ENCODE measurements around the gene NETO1. TPM values are rescaled to one million over a fixed set of nuclear protein-coding genes. Genes with fewer than 3 reads are reported as not detected.
A peak's percentile ranks its signal among the peaks of the same experiment; 100 is the strongest.

NETO1 gene
- polyA plus RNA-seq, 1 of the 3 experiments (the other 2 are of a cell fraction) = not detected

DNA sequence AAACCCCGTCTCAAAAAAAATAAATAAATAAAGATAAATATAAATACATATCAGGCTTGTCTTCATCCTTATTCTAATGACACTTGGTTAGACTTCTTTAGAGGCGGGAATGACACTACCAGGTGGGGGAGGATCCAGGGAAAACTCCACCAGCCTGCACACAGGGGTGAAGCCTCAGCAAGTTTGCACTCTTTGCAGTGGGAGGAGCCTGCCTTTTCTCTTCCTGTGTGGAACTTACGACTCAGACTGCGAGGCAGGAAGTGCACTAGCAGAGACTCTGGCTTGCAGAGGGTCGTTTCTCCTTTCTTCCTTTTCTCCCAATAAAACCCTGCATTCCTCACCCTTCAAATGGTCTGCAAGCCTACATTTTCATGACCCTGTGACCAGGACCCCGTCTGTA, 170.1 kb downstream of the NETO1 start:
- WGBS (ENCODE audit: low lambda C conversion rate) = 50% methylated on average over 6 of the region's 6 CpGs
- ChIA-PET POLR2A (no interaction called here), CTCF (no interaction called here)
- Histone ChIP-seq H3K4me2 (no peak overlapping the region), H3K36me3 (replicated peaks in 1 of 2; ENCODE audit: control insufficient read depth in 1 of 2, insufficient read depth in 2 of 2, low read length in 1 of 2) (no peaks in the 10 kb centered on the region), H3K79me2 (ENCODE audit: insufficient read depth) (no peaks in the 10 kb centered on the region), H3K4me1 (ENCODE audit: control insufficient read depth in 1 of 2, insufficient read depth in 2 of 2, low read depth in 1 of 2, low read length in 1 of 2) (peaks cover 0 to under 1% of the 10 kb centered on the region in 2 experiments; a peak in 1 of 4 replicates), H3K27ac (ENCODE audit: low read depth in 2 of 2, low read length in 1 of 2) (no peak overlapping the region), H3F3A (replicated peaks; ENCODE audit: insufficient read depth) (no peaks in the 10 kb centered on the region), H3K27me3 (ENCODE audit: insufficient read depth) (no peaks in the 10 kb centered on the region), H3K4me3 (ENCODE audit: low read depth in 2 of 2, low read length in 1 of 2) (no peak overlapping the region), H4K20me1 (ENCODE audit: insufficient read depth) (no peaks in the 10 kb centered on the region), H3K9me3 (no peaks in the 10 kb centered on the region), H2AFZ (ENCODE audit: low read depth) (peak overlapping the region; percentile 47; the same call in 1 of the 2 replicates), H3K9ac (no peak overlapping the region), H3K9me2 (no peaks in the 10 kb centered on the region)
- DNase-seq = no peak
- TF ChIP-seq REST (IDR thresholded peaks at IDR 0.05; ENCODE audit: low read depth, low read length) (no peak), TCF12 (IDR thresholded peaks at IDR 0.05) (no peak), TAF1 (IDR thresholded peaks at IDR 0.05; ENCODE audit: borderline replicate concordance, low read depth, low read length) (no peak), USF2 (IDR thresholded peaks at IDR 0.05; ENCODE audit: borderline replicate concordance, low read depth, low read length) (no peak), MEF2A (IDR thresholded peaks at IDR 0.05; ENCODE audit: borderline replicate concordance, low read depth) (no peak), FOXJ3 (CRISPR knock-in tag; IDR thresholded peaks at IDR 0.05) (no peak), YY1 (IDR thresholded peaks at IDR 0.05; ENCODE audit: low read depth) (no peak), RAD21 (IDR thresholded peaks at IDR 0.05; ENCODE audit: low read length) (no peak), GABPA (IDR thresholded peaks at IDR 0.05; ENCODE audit: low read depth) (no peak), IRF3 (IDR thresholded peaks at IDR 0.05; ENCODE audit: low read depth, low read length) (no peak), PBX3 (IDR thresholded peaks at IDR 0.05) (no peak), EP300 (IDR thresholded peaks at IDR 0.05; ENCODE audit: borderline replicate concordance in 1 of 2, low read depth in 1 of 2, low read length in 1 of 2) (no peak), NRF1 (IDR thresholded peaks at IDR 0.05; ENCODE audit: low read depth, low read length) (no peak), RCOR1 (IDR thresholded peaks at IDR 0.05; ENCODE audit: low read length) (no peak), FOSL2 (IDR thresholded peaks at IDR 0.05; ENCODE audit: borderline replicate concordance, low read depth) (no peak), ELF1 (IDR thresholded peaks at IDR 0.05) (no peak), RFX5 (IDR thresholded peaks at IDR 0.05; ENCODE audit: low read length) (no peak), MXI1 (IDR thresholded peaks at IDR 0.05; ENCODE audit: low read depth, low read length) (no peak)
- TF ChIP-seq, protein P1, sequence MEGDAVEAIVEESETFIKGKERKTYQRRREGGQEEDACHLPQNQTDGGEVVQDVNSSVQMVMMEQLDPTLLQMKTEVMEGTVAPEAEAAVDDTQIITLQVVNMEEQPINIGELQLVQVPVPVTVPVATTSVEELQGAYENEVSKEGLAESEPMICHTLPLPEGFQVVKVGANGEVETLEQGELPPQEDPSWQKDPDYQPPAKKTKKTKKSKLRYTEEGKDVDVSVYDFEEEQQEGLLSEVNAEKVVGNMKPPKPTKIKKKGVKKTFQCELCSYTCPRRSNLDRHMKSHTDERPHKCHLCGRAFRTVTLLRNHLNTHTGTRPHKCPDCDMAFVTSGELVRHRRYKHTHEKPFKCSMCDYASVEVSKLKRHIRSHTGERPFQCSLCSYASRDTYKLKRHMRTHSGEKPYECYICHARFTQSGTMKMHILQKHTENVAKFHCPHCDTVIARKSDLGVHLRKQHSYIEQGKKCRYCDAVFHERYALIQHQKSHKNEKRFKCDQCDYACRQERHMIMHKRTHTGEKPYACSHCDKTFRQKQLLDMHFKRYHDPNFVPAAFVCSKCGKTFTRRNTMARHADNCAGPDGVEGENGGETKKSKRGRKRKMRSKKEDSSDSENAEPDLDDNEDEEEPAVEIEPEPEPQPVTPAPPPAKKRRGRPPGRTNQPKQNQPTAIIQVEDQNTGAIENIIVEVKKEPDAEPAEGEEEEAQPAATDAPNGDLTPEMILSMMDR (IDR thresholded peaks at IDR 0.05) = no peak
- TF ChIP-seq, protein P2, sequence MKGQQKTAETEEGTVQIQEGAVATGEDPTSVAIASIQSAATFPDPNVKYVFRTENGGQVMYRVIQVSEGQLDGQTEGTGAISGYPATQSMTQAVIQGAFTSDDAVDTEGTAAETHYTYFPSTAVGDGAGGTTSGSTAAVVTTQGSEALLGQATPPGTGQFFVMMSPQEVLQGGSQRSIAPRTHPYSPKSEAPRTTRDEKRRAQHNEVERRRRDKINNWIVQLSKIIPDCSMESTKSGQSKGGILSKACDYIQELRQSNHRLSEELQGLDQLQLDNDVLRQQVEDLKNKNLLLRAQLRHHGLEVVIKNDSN (IDR thresholded peaks at IDR 0.05; ENCODE audit: borderline replicate concordance, low read depth) = no peak
